Omental fat pad (tissue), 4 donors: ENCODE data around the gene FLYWCH1. TPM values are rescaled to one million over a fixed set of nuclear protein-coding genes. Genes with fewer than 3 reads are reported as not detected.
"Not testable (repeated sequence)": the region's sequence is repeated elsewhere in the genome, so short reads cannot be mapped to it uniquely, and the experiment has no call there.

ENCODE experiments used
- ATAC-seq: fragments of 150-250 bp; one replicate; pipeline ENCODE4 v1.9.1; 2016; ENCODE audit warnings: mild to moderate bottlenecking, moderate library complexity; ENCODE audit not compliant: low FRiP score
- DNase-seq: peaks from one replicate; pipeline ENCODE4 v3.0.0-alpha.2; 2019; ENCODE audit warnings: low spot score
- total RNA-seq, 4 donors: library from RNA; depleted of rRNA; stranded (reverse); fragments of >200 nt; gene quantifications; one replicate each; pipeline ENCODE4 v1.1.0, GENCODE V29; 2016
- TF ChIP-seq, protein P1 (sequence below), 3 donors: fragments of 450-650 bp; IDR thresholded peaks; one replicate each; pipeline ENCODE4 v1.5.1; 2016 to 2017; ENCODE audit warnings: antibody characterized with exemption in 3 of 3, mild to moderate bottlenecking in 3 of 3, moderate library complexity in 2 of 3

FLYWCH1 gene
- total RNA-seq, 4 donors from 2014 or later, result 14.8 to 45.6 (median 26.6) TPM

DNA sequence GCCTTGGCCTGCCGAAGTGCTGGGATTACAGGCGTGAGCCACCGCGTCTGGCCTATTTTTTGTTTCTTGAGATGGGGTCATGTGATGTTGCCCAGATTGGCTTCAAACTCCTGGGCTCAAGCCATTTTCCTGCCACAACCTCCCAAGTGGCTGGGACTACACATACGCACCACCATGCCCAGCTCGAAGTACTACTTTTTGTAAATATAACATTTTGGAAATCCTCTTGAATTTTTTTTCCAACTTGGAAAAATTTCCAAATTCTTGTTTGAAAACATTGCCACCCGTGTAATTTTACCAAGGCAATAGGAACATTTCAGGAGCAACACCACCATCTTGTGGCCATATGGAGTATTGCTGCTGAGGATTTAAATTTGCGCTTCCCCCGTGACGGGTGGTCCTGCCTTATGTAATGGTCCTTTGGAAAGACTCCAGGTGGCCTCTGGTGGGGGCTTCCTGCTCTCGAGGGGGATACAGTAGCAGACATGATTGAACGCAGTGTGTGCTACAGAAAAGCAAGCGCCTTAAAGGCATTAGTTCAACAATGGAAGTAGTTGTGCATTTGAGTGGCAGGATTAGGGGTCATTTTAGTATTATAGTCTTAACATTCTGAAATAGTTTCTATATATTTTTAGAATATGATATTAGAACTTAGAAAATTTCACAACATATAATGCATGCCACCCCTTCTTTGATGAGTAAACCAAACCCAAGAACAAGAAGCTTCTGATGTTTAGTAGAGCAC lies 8.0 kb downstream of the FLYWCH1 start:
- no peak for DNase-seq
- TF ChIP-seq, protein P1, sequence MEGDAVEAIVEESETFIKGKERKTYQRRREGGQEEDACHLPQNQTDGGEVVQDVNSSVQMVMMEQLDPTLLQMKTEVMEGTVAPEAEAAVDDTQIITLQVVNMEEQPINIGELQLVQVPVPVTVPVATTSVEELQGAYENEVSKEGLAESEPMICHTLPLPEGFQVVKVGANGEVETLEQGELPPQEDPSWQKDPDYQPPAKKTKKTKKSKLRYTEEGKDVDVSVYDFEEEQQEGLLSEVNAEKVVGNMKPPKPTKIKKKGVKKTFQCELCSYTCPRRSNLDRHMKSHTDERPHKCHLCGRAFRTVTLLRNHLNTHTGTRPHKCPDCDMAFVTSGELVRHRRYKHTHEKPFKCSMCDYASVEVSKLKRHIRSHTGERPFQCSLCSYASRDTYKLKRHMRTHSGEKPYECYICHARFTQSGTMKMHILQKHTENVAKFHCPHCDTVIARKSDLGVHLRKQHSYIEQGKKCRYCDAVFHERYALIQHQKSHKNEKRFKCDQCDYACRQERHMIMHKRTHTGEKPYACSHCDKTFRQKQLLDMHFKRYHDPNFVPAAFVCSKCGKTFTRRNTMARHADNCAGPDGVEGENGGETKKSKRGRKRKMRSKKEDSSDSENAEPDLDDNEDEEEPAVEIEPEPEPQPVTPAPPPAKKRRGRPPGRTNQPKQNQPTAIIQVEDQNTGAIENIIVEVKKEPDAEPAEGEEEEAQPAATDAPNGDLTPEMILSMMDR (IDR thresholded peaks at IDR 0.05), result peak in 2 of 3 donors; percentile 54 to 88
- peak; percentile 65 for ATAC-seq

DNA sequence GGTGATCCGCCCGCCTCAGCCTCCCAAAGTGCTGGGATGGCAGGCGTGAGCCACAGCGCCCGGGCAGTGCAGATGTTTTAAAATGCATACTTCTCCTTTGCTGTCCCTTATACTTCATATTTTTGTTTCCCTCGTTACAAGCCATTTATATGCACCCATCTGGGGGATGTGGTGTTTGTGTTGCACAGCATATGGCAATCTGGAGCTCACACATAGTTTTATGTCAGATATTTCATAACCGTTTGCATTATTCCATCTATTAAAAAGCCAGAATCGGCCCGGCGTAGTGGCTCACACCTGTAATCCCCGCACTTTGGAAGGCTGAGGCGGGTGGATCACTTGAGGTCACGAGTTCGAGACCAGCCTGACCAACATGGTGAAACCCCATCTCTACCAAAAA lies 11.8 kb downstream of the FLYWCH1 start:
- TF ChIP-seq, protein P1 (IDR thresholded peaks at IDR 0.05), result no peak
- ATAC-seq (no peak), DNase-seq (no peak)

DNA sequence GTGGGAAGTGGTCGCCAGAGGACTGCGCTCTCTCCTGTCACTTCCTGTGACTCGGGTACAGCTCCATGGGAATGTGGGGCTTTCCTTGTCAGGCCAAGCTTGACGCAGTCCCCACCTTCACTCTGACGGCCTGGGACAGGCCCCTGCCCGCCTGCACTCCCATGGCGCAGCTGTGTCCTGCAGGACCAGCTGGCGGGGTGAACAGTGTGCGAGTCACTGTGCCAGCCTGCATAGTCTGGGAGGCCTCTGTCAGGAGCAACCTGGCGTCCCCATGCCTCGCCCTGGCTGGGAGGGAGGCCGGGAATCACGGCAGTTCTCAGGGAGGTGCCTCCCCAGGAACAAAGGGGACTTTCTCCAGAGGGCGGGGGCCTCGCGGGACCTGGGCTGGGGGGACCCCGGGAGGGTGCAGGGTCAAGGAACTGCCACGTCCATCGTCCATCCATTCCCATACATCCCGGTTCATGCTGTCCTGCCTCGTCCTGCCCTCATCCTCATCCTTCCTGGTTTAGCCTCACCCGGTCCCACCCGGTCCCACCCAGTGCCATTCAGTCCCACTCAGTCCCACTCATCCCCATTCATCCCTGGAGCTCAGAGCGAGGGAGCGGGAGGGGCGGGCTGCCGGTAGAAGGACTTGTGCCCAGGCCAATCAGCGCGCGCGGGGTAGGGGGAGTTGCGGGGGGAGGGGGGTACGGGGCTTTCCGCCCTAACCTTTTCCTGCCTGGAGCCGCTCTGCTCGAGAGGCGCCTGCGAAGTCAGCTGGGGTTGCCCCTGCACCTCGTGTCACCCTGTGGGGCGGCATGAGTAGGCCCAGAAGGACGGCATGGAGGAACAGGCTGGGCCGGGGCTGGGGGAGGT lies 13.4 kb downstream of the FLYWCH1 start:
- DNase-seq, result no peak
- TF ChIP-seq, protein P1 (IDR thresholded peaks at IDR 0.05), result no peak
- no peak for ATAC-seq

DNA sequence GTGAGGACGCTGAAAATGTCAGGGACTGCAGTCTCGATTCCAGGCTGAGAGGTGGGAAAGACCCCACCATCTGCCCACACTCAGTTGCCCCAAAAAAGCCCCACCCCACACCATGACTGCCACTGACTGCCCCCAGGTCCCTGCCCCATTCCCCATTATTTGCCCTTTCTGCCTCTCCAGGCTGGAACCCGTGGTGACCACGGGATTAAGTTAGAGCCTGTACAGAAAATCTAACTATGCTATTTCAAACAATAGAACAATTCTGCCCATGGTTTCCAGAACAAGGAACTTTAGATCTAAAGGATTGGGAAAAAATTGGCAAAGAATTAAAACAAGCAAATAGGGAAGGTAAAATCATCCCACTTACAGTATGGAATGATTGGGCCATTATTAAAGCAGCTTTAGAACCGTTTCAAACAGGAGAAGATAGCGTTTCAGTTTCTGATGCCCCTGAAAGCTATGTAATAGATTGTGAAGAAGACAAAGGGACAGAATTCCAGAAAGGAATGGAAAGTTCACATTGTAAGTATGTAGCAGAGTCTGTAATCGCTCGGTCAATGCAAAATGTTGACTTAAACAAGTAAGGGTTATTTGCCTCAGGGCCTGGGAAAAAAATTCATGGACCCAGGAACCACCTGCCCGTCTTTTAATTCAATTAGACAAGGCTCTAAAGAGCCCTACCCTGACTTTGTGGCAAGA lies 14.4 kb downstream of the FLYWCH1 start:
- ATAC-seq, result no peak
- DNase-seq, result no peak
- TF ChIP-seq, protein P1 (IDR thresholded peaks at IDR 0.05), result no peak

DNA sequence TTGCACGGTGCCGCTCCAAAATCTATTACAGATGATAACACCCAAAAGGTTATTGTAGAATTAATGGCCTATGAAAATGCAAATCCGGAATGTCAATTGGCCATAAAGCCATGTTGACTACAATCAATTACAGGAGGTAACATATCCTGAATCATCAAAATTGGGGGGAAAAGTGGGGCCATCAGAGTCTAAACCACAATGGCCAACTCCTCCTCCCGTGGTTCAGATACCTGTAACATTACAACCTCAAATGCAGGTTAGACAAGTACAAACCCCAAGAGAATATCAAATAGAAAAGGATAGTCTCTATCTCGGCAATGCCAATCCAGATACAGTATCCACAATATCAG lies 14.9 kb downstream of the FLYWCH1 start:
- DNase-seq (no peak), ATAC-seq (no peak)
- TF ChIP-seq, protein P1 (IDR thresholded peaks at IDR 0.05), result no peak

DNA sequence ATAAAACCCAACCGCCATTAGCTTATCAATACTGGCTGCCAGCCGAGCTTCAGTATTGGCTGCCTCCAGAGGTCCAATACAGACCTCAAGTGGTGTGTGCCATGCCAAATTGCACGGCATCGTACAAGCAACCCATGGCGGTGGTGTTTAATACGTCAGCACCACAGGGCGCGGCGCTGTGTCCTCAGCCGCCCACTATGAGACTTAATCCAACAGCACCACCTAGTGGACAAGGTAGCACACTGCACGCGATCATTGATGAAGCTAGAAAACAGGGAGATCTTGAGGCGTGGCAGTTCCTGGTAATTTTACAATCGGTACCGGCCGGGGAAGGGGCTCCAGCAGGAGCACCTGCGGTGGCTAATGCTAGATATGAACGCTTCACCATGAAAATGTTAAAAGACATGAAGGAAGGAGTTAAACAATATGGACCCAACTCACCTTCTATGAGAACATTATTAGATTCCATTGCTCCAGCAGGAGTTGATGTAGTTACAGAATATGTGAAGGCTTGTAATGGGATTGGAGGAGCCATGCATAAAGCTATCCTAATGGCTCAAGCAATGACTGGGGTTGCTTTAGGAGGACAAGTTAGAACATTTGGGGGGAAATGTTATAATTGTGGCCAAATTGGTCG lies 15.4 kb downstream of the FLYWCH1 start:
- TF ChIP-seq, protein P1 (IDR thresholded peaks at IDR 0.05), result peak in 2 of 3 donors; percentile 51 to 86
- DNase-seq (peak; percentile 96), ATAC-seq (peak; percentile 88)

DNA sequence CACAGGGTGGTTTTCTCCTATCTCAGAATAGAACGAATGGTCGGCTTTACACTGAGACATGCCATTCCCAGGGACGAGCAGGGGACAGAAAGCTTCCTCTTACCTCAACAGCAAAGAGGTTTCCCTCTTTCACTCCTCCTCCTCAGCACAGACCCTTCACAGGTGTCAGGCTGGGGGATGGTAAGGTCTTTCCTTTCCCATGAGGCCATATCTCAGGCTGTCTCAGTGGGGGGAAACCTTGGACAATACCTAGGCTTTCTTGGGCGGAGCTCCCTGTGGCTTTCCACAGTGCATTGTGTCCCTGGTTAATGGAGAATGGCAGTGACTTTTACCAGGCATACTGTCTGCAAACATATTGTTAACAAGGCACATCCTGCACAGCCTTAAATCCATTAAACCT lies 16.4 kb downstream of the FLYWCH1 start:
- not testable (repeated sequence) for ATAC-seq, DNase-seq
